K562 (cell line): ENCODE measurements around the gene TMEM217. TPM values are rescaled to one million over a fixed set of nuclear protein-coding genes. Genes with fewer than 3 reads are reported as not detected.

ENCODE experiments used
- CBX2 ChIP-seq: fragments of 200-600 bp; sonication (generic); IDR thresholded peaks from one replicate; pipeline ENCODE4 v1.6.1; 2012; ENCODE audit warnings: mild to moderate bottlenecking, low read length, inconsistent platforms; ENCODE audit not compliant: insufficient read depth, poor library complexity, severe bottlenecking
- CHD1 ChIP-seq: fragments of 200-600 bp; sonication (generic); IDR thresholded peaks from one replicate; pipeline ENCODE4 v1.6.1; 2012; ENCODE audit warnings: mild to moderate bottlenecking, moderate library complexity, low read length, inconsistent platforms
- FOXK1 ChIP-seq: sonication (generic); formaldehyde crosslinking; IDR thresholded peaks from 2 replicates; pipeline ENCODE4 v1.8.0; 2022; ENCODE audit warnings: missing genetic modification reagents, mild to moderate bottlenecking, borderline replicate concordance
- HCFC1 ChIP-seq: IDR thresholded peaks from 2 replicates; pipeline ENCODE4 v1.6.1; 2012; ENCODE audit warnings: low read depth, low read length, improper control_type of control experiment
- HDAC2 ChIP-seq: fragments of 450-650 bp; IDR thresholded peaks from 2 replicates; pipeline ENCODE4 v1.6.1; 2016; ENCODE audit warnings: mild to moderate bottlenecking
- IRF2 ChIP-seq: sonication (generic); formaldehyde crosslinking; IDR thresholded peaks from 2 replicates; pipeline ENCODE4 v1.8.1; 2022; ENCODE audit warnings: mild to moderate bottlenecking, missing genetic modification reagents
- KHSRP ChIP-seq: fragments of 450-650 bp; IDR thresholded peaks from 2 replicates; pipeline ENCODE4 v1.6.1; 2017
- KLF10 ChIP-seq: fragments of 250-450 bp; sonication (Bioruptor Pico); IDR thresholded peaks from 2 replicates; pipeline ENCODE4 v1.6.1; 2021; ENCODE audit warnings: matching md5 sums
- NR2C2 ChIP-seq, 2 experiments: fragments of 200-800 bp in 1 of 2; sonication (Bioruptor generic) in 1 of 2; sonication (generic) in 1 of 2; formaldehyde crosslinking in 1 of 2; IDR thresholded peaks; 2 replicates each; pipeline versions ENCODE4 v1.6.1 to v1.8.0; 2016 to 2022; ENCODE audit warnings: mild to moderate bottlenecking in 1 of 2, missing compliant biosample characterization in 1 of 2, missing genetic modification characterization in 1 of 2, missing genetic modification reagents in 1 of 2
- NR3C1 ChIP-seq: sonication (generic); formaldehyde crosslinking; IDR thresholded peaks from 2 replicates; pipeline ENCODE4 v1.8.1; 2022; ENCODE audit warnings: missing genetic modification reagents
- SNRNP70 ChIP-seq: fragments of 200-400 bp; formaldehyde crosslinking; optimal IDR thresholded peaks from 2 replicates; pipeline ENCODE3; 2017; ENCODE audit warnings: low read depth, low read length
- TFE3 ChIP-seq: fragments of 450-650 bp; formaldehyde crosslinking; IDR thresholded peaks from 2 replicates; pipeline ENCODE4 v1.4.0; 2020; ENCODE audit warnings: mild to moderate bottlenecking, mixed read lengths
- ZBTB17 ChIP-seq: fragments of 450-650 bp; formaldehyde crosslinking; IDR thresholded peaks from 2 replicates; pipeline ENCODE4 v1.4.0; 2020; ENCODE audit warnings: mild to moderate bottlenecking
- ZBTB40 ChIP-seq, 2 experiments: fragments of 450-650 bp in 1 of 2; sonication (generic) in 1 of 2; formaldehyde crosslinking in 1 of 2; IDR thresholded peaks; 2 replicates each; pipeline versions ENCODE4 v1.7.1 to v1.9.0; 2016 to 2022; ENCODE audit warnings: inconsistent platforms in 1 of 2, mild to moderate bottlenecking in 1 of 2, missing genetic modification reagents in 1 of 2
- ZNF174 ChIP-seq: fragments of 250-450 bp; sonication (Bioruptor Pico); IDR thresholded peaks from 2 replicates; pipeline ENCODE4 v1.4.0; 2020; ENCODE audit warnings: mild to moderate bottlenecking
- ZNF347 ChIP-seq: fragments of 450-650 bp; formaldehyde crosslinking; IDR thresholded peaks from 2 replicates; pipeline ENCODE4 v1.4.0; 2020; ENCODE audit warnings: low read depth, mild to moderate bottlenecking, moderate library complexity
- polyA plus RNA-seq, 8 experiments: library from polyadenylated mRNA; depleted of rRNA in 4 of 8; stranded (reverse) in 5 of 8; unstranded in 3 of 8; fragments of >200 nt; fragmentation: Nextera tagmentation in 2 of 8; fragmentation: Illumina TruSeq in 1 of 8; extraction: Ambion mirVana in 2 of 8; extraction: Trizol in 1 of 8; gene quantifications; 2 replicates each; pipeline versions ENCODE4 v1.2.1 to v1.2.3, GENCODE V29; 2011 to 2014; ENCODE audit warnings: inconsistent platforms in 1 of 8, missing spikeins in 1 of 8
- total RNA-seq, 7 experiments: library from RNA; depleted of rRNA in 6 of 7; stranded (reverse); fragments of >200 nt in 6 of 7; fragmentation: Illumina TruSeq in 2 of 7; extraction: Trizol in 2 of 7; gene quantifications; 2 replicates each; pipeline versions ENCODE4 v1.2.1 to v1.2.3, GENCODE V29; 2011 to 2021; ENCODE audit warnings: low replicate concordance in 1 of 7

The TMEM217 gene
- total and polyA plus RNA-seq, 9 of the 15 experiments (the other 6 are each of a cell fraction or from before 2014, with no cell fraction given) = 1.3 to 8.0 (median 1.9) TPM

GRCh38 chr6:37258405-37259105, 611 bp upstream of the TMEM217 start (continued):
- peak; percentile 67 for TF ChIP-seq TFE3 (CRISPR knock-in tag)
- 0 out of 2 replicates have a peak, but pooled peaks have one; percentile 8 for TF ChIP-seq ZNF174 (CRISPR knock-in tag)
- TF ChIP-seq CHD1 = peak; percentile 39
- TF ChIP-seq KLF10 (CRISPR knock-in tag) = no peak
- TF ChIP-seq NR2C2 (CRISPR knock-in tag; IDR thresholded peaks at IDR 0.05) = no peak
- TF ChIP-seq NR2C2 (tag; IDR thresholded peaks at IDR 0.05) = peak; percentile 67
- no peak for TF ChIP-seq ZBTB17
- TF ChIP-seq ZNF347 (CRISPR knock-in tag) = no peak
- no peak for TF ChIP-seq HCFC1
- peak; percentile 8; the same call in 1 of the 2 replicates for TF ChIP-seq KHSRP
- TF ChIP-seq HDAC2 = no peak
- no peak for TF ChIP-seq IRF2
- no peak for TF ChIP-seq FOXK1
- TF ChIP-seq NR3C1 (CRISPR knock-in tag) = no peak
- no peak for TF ChIP-seq CBX2
- TF ChIP-seq SNRNP70 = no peak
- TF ChIP-seq ZBTB40 (IDR thresholded peaks at IDR 0.05) = peak; percentile 54; the same call in 1 of the 2 replicates
- no peak for TF ChIP-seq ZBTB40 (CRISPR knock-in tag; IDR thresholded peaks at IDR 0.05)
